Suppressor macrophage (primary cell): ENCODE measurements around the gene SRGAP1.

ENCODE experiments used
- DNase-seq, 4 experiments: peaks; one replicate each; pipeline ENCODE4 v3.0.0-alpha.2; 2020 to 2022

Gene SRGAP1

DNA sequence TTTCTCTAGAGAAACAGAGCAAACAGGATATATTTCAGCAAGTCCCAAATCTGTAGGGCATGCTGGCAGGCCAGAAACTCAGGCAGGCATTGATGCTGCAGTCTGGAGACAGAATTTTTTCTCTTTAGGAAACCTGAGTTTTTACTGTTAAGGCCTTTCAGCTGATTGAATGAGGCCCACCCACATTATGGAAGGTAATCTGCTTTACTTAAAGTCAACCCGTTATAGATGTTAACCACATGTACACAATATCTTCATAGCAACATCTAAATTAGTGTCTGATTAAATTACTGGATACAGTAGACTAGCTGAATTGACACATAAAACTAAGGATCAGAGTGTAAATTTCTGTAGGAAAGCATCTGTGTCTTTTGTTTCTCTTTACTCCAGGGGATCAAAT lies 65.2 kb downstream of the SRGAP1 start:
- DNase-seq, result no peak

DNA sequence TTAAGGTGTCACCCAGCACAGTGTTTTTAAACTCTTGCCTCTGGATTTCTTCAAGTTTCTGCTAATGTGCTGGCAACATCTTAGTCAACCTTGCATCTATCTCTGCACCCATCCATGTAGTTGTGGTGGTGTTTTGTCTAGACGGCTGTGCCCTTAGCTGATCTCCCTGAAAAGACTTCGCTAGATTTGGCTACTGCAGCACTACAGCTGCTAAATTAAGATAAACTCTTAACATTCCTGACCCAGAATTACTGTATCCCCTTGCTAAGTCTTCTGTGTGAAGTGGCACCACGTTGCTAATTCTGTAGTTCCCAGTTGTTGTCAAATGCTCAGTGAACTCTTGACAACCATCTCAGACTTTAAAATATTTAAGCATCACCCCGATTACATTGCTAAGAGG lies 66.8 kb downstream of the SRGAP1 start:
- no peak for DNase-seq

- DNase-seq, result peak; percentile 8 to 56 (median 44)
These were observed 68.2 kb downstream of the SRGAP1 start for GRCh38 chr12:63912651-63913050.

DNA sequence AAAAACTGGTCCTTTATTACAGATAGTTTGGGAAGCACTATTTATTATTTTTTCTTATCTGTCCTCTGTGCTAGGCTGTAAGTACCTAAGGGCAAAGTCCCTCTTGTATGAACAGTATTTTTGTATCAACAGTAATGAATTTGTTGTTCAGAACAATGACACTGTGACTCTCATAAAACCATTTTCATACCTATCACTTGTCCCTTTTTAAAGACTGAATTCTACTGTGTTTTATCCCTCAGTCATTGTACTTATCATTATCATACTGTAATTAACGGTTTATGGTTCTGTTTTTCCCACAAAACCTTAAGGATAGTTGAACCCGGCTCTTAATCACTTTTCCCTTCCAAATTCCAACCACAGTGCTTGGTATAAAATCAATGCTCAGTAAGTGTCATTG lies 69.4 kb downstream of the SRGAP1 start:
- DNase-seq, result no peak

DNA sequence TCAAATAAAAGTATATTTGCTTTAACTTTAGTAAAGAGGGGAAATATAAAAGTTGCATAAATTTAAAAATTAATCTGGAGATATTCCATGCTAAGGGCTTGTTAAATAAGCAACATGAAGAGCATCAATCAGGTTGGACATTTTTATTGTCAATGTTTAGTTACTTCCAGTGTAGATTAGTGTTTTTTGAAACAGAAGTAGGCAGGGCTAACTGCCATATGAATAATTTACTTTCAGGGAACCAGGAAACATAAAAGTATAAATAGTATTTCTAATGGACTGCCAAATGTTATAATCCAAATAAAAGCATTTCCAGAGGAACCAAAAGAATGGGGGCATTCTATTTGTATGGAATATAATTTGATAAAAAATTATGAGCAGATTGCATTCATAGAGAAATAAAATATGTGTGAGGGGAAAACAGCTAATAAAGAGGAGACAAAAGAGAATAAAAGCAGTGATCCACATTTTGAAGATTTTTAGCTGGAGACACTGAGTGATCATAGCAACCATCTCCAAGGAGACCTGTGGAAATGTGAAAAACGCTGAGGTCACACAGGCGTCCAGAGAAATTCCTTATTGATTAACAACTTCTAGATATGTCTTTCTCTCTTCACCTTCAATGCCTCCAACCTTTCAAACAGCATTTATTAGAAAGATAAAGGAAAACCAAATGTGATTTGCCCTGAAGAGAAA lies 70.8 kb downstream of the SRGAP1 start:
- DNase-seq, result no peak

DNA sequence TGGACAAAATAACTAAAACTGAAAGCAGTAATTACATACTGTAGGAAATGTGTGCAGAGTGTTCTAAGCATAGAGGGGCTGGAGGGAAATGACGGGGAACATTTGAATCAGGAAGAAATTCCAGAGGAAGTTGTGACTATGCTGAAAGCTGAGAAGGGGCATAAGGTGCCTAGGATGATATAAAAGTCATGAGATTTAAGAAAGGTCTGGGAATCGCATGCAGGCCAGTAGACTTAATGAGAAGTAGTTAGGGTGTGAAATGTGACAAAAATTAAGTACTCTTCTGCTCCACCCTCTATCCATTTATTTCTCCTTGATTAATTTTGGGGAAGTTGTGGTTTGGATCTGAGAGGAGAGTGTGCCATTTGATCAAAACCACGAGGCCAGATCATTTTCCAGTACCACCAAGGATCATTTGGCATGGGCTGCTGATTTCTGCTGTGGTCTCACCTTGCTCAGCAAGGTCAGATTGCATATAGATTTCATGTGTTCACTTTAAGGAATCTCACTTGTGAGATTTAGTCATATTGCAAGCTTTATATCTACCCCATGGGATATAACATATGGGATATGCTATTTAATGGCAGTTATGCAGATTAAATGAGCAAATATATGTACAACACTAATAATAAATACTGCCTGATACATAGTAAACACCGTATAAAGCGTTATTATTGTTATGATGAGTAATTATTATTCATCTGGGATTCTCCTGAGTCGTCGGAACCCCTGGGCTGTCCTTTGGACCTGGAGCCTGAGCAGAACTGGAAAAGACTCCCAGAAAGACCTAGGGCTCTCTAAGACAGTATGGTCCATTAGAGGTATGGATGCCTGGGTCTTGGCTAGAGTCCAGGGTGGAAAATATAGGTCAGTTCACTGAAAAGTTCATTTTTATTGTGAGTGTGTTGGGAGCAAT lies 72.3 kb downstream of the SRGAP1 start:
- DNase-seq, result peak; percentile 19 to 57 (median 45)

GRCh38 chr12:63917477-63917862 lies 73.0 kb downstream of the SRGAP1 start:
- no peak for DNase-seq

- peak; percentile 76 to 98 (median 90) for DNase-seq
These were observed 73.6 kb downstream of the SRGAP1 start for GRCh38 chr12:63917864-63918799.

DNA sequence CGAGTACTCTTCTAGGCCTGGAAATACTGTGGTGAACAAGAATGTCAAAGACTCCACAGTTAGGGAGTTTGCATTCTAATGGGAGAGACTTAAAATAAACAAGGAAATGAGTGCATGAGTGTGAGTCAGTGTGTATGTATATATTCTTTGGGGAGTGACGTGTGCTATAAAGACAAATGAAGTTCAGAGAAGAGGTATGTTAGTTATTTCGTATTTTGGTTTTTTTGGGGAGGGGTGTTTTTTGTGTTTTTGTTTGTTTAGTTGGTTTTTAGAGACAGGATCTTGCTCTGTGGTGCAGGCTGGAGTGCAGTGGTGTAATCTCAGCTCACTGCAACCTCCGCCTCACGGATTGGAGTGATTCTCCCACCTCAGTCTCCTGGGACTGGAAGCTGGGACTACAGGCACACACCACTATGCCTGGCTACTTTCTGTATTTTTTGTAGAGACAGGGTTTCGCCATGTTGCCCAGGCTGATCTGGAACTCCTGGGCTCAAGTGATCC lies 74.3 kb downstream of the SRGAP1 start:
- peak in 2 of 4 experiments; percentile 54 to 59 for DNase-seq

GRCh38 chr12:63919756-63920155 lies 75.3 kb downstream of the SRGAP1 start:
- no peak for DNase-seq

DNA sequence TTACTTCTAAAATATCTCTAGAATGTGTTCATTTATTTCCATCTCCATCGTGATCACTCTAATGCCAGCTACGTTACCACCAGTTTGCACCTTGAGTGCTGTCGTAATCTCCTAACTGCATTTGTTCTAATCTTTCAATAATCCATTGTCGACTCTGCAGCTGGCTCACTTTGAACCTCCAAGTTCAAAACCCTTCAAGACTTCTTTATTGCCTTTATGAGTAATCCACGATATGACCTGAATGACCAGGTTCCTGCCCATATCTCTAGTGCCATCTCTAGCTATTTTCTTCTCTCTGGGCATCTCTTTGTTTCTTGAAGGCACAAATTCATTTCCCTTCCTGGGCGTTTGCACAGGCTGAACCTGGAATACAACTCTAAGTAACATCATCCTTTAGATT lies 76.7 kb downstream of the SRGAP1 start:
- no peak for DNase-seq

- DNase-seq, result no peak
These were observed 78.0 kb downstream of the SRGAP1 start for GRCh38 chr12:63922474-63922873.

- DNase-seq, result no peak
These were observed 80.3 kb downstream of the SRGAP1 start for GRCh38 chr12:63924781-63925180.

DNA sequence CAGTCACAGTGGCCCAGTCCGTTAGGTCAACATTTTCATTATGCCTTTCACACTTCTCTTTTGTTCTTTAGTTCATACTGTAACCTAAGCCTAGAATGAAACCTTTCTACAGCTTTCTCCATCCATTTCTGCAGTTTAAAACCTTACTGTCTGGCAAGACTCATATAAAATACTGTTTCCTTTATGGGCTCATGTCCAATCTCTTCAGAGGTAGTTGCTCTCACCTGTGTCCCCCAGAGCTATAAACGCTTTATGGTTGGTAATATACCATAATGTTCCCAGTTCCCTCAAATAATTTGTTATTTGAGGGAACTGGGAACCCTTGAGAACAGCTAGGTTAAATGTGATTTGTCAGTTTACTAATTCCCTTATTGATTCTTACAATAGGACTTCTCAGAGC lies 83.0 kb downstream of the SRGAP1 start:
- DNase-seq, result no peak

DNA sequence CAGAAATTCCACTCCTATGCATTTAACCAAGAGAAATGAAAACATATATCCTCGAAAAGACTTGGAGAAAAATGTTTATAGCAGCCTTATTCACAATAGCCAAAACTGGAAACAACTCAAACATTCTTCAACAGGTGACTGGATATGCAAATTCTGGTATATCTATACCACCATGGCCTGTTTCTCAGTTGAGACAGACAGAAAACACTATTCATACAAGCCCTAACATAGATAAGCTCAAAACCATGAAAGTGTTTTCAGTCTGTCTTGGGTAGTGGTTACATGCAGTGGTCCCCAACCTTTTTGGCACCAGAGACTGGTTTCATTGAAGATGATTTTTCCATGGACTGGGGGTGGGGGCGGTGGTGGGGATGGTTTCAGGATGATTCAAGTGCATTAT lies 83.8 kb downstream of the SRGAP1 start:
- no peak for DNase-seq

DNA sequence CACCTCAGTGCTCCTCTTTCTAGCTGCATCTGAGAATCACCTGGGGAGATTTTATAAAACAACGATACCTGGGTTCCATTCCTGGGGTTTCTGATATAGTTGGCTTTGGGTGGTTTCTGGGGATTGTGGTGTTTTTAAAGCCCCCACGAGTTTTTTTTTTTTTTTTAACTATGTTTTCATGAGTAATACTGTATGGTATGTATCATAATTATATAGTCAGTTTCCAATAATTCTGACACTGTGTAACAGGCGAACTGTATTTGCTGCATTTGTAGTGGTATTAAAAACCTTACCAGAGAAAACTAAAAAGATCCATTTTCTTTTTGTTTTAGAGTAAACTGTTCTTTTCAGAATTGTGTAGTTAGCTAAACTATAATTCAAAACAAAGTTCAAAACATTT lies 84.9 kb downstream of the SRGAP1 start:
- no peak for DNase-seq

GRCh38 chr12:63930971-63931370 lies 86.5 kb downstream of the SRGAP1 start:
- DNase-seq, result peak in 1 of 4 experiments; percentile 26

DNA sequence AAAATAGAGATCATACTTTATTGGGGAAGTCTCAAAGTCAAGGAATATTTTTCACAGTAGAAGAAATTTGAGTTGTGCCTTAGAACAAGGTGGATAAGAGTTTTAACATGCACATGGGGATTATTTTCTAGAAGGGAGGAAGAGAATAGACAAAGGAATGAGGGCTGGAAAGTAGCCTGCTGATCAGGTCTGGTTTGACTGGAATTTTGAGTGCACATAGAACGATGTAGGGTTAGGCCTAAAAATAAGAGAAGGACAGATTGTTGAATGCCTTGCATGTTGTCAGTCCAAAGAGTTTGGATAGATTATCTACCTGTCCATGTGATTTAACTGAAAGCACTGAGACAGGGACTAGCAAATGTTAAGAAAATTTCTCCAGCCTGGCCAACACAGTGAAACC lies 87.2 kb downstream of the SRGAP1 start:
- DNase-seq, result no peak

GRCh38 chr12:63934936-63935335 lies 90.4 kb downstream of the SRGAP1 start:
- DNase-seq, result no peak

DNA sequence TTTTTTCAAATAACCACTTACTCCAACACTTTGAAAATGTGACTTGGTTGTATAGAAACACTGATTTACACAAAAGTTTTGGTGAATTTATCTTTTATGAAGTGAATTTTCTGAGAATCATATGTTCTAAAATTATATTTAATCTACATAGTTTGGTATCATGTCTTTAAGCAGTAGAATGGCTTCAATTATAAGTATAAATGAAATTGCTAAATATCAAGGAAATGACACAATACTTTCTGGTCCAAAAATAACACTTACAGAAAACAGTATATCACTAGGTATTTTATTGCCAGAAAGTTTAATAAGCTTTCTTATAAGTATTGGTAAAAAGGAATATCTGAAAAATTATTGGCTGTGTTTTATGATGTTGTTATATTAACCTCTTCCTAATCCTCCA lies 90.9 kb downstream of the SRGAP1 start:
- DNase-seq, result no peak

GRCh38 chr12:63937378-63938316 lies 93.1 kb downstream of the SRGAP1 start:
- DNase-seq, result no peak
